Activated CD8-positive, alpha-beta T cell treated with anti-CD3 and anti-CD28 coated beads, Interleukin-2, amount 10 ng/mL, durations not matched to agents 7 days and 5 days (primary cell): ENCODE results near the gene TMEM87B. TPM values are rescaled to one million over a fixed set of nuclear protein-coding genes. Genes with fewer than 3 reads are reported as not detected.

Experiments used
- ATAC-seq: fragments of 150-1000 bp; cut with Tn5 transposase; one replicate; pipeline ENCODE4 v1.10.0; 2021; ENCODE audit warnings: moderate library complexity
- CTCF ChIA-PET: fragments of 350-600 bp; sonication (Branson Sonifier 250); formaldehyde crosslinking; loops from one replicate; lab custom pipeline; 2021; ENCODE audit warnings: antibody characterized with exemption; lab: Charles Lee
- POLR2A ChIA-PET: fragments of 350-600 bp; sonication (Branson Sonifier 250); formaldehyde crosslinking; loops from one replicate; lab custom pipeline; 2021; ENCODE audit warnings: antibody characterized with exemption; lab: Charles Lee
- DNase-seq: peaks from one replicate; pipeline ENCODE4 v3.0.0-alpha.2; 2020
- H3K27ac Mint-ChIP-seq: one replicate; pipeline ENCODE4 v1.8.0; 2021; ENCODE audit warnings: mild to moderate bottlenecking, mixed read lengths
- H3K27me3 Mint-ChIP-seq: one replicate; pipeline ENCODE4 v1.8.0; 2021; ENCODE audit warnings: low read depth, mixed read lengths
- H3K36me3 Mint-ChIP-seq: one replicate; pipeline ENCODE4 v1.8.0; 2021; ENCODE audit warnings: low read depth, mixed read lengths
- H3K4me1 Mint-ChIP-seq: one replicate; pipeline ENCODE4 v1.8.0; 2021; ENCODE audit warnings: low read depth, mixed read lengths
- H3K4me3 Mint-ChIP-seq: one replicate; pipeline ENCODE4 v1.8.0; 2021; ENCODE audit warnings: mild to moderate bottlenecking, mixed read lengths
- H3K9me3 Mint-ChIP-seq: one replicate; pipeline ENCODE4 v1.8.0; 2022; ENCODE audit warnings: mixed read lengths; ENCODE audit not compliant: insufficient read depth
- total RNA-seq, 2 experiments: library from RNA; stranded (reverse); gene quantifications; one replicate each; pipeline ENCODE4 v1.2.3, GENCODE V29; 2021

The TMEM87B gene
- total RNA-seq, 2 experiments from 2014 or later = 18.6 to 19.9 TPM

DNA sequence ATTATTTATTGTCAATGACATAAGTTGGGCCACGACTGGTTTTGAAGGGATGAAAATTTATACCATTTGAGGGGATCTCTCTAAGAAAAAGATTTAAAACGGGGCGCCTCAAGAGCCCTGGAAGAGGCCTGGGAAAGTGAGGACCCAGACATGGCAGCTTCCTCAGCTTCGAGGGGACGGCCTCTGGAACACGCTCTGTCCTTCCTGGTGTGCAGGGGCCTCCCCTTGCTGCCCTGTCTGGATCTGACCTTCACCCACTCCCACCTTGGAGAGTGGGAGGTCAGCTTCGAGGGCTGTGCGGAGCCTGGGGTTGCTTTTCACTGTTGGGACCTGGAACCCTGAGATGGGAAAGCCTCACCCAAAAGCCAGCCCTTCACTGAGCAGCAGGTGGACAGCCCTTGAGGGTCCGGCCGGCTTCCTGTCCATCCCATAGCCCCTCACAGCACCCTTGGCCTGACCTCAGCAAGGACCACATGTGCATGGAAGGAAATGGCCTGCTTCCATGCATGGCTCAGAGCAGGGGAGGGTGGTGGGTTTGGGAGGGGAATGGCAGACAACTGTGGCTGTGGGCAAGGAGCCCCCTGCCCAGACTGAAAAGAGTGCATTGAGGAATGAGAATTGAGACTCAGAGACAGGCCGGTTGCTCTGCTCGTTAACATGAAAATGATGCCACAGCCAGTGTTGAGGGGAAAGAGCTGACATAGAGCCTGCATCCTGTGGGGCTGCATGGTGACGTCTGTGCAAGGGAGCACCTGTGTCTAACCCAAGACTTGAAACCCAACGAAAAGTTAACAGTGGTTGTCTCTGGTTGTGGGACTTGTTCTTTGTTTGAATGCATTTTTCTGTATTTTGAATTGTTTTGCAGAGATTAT lies 99.4 kb downstream of the TMEM87B start:
- ChIA-PET CTCF (interaction anchor here (0.9 to 1.4 kb wide), 3 partner anchors 16 to 33 kb away, joined by 3 to 4 read pairs (median 3); partner anchors contain the start of gene FBLN7), POLR2A (interaction anchor here (1.0 to 2.2 kb wide), 3 partner anchors 28 to 120 kb away, joined by 3 to 12 read pairs (median 3); no protein-coding TSS in a partner anchor)
- ATAC-seq (peak; percentile 59), DNase-seq (peak; percentile 62)
- no peak overlapping the region for H3K4me3 Mint-ChIP-seq
- H3K27me3 Mint-ChIP-seq = peaks cover 3% of the 10 kb centered on the region
- no peaks in the 10 kb centered on the region for H3K36me3 Mint-ChIP-seq
- H3K27ac Mint-ChIP-seq = peak overlapping the region; percentile 60
- H3K4me1 Mint-ChIP-seq = peaks cover 31% of the 10 kb centered on the region
- H3K9me3 Mint-ChIP-seq = no peaks in the 10 kb centered on the region

GRCh38 chr2:112155331-112156151 lies 100.5 kb downstream of the TMEM87B start:
- ChIA-PET CTCF (interaction anchor here (0.7 to 1.4 kb wide), 5 partner anchors 17 to 471 kb away, joined by 3 to 4 read pairs (median 3); partner anchors contain the start of gene FBLN7), POLR2A (interaction anchor here (1.0 to 2.2 kb wide), 2 partner anchors 27 to 119 kb away, joined by 3 to 12 read pairs; no protein-coding TSS in a partner anchor)
- Mint-ChIP-seq H3K27me3 (peaks cover 4% of the 10 kb centered on the region), H3K27ac (peak overlapping the region; percentile 81), H3K4me1 (peaks cover 31% of the 10 kb centered on the region), H3K36me3 (no peaks in the 10 kb centered on the region), H3K4me3 (peak overlapping the region; percentile 47), H3K9me3 (no peaks in the 10 kb centered on the region)
- DNase-seq = peak; percentile 51
- peak; percentile 54 for ATAC-seq

- peaks cover 4% of the 10 kb centered on the region for H3K27me3 Mint-ChIP-seq
- peaks cover 31% of the 10 kb centered on the region for H3K4me1 Mint-ChIP-seq
- ChIA-PET POLR2A (interaction anchor here (0.6 to 2.2 kb wide), 2 partner anchors 26 to 32 kb away, joined by 3 to 12 read pairs; no protein-coding TSS in a partner anchor), CTCF (interaction anchor here (0.7 to 1.5 kb wide), 3 partner anchors 32 to 470 kb away, joined by 3 read pairs; no protein-coding TSS in a partner anchor)
- DNase-seq = peak; percentile 57
- H3K9me3 Mint-ChIP-seq = no peaks in the 10 kb centered on the region
- ATAC-seq = peak; percentile 66
- H3K36me3 Mint-ChIP-seq = no peaks in the 10 kb centered on the region
- peak overlapping the region; percentile 81 for H3K27ac Mint-ChIP-seq
- peak overlapping the region; percentile 47 for H3K4me3 Mint-ChIP-seq
These were observed 101.3 kb downstream of the TMEM87B start for GRCh38 chr2:112156152-112156986.

- Mint-ChIP-seq H3K4me1 (peaks cover 31% of the 10 kb centered on the region), H3K9me3 (no peaks in the 10 kb centered on the region), H3K27ac (no peak overlapping the region)
These were observed 102.4 kb downstream of the TMEM87B start for GRCh38 chr2:112157472-112157871.

GRCh38 chr2:112159454-112159921 lies 104.4 kb downstream of the TMEM87B start:
- Mint-ChIP-seq H3K4me3 (no peak overlapping the region), H3K9me3 (no peaks in the 10 kb centered on the region), H3K27me3 (peaks cover 4% of the 10 kb centered on the region), H3K27ac (no peak overlapping the region), H3K4me1 (peaks cover 27% of the 10 kb centered on the region), H3K36me3 (no peaks in the 10 kb centered on the region)
- CTCF ChIA-PET = no interaction called here
- ATAC-seq (no peak), DNase-seq (no peak)
- POLR2A ChIA-PET = no interaction called here

More at GRCh38 chr2:112157472-112157871, 102.4 kb downstream of the TMEM87B start:
- DNase-seq (no peak), ATAC-seq (no peak)
- Mint-ChIP-seq H3K27me3 (peaks cover 4% of the 10 kb centered on the region), H3K4me3 (no peak overlapping the region), H3K36me3 (no peaks in the 10 kb centered on the region)
- CTCF ChIA-PET = interaction anchor here (1.5 kb wide), 1 partner anchor 31 kb away, joined by 3 read pairs; no protein-coding TSS in a partner anchor
- POLR2A ChIA-PET = no interaction called here

DNA sequence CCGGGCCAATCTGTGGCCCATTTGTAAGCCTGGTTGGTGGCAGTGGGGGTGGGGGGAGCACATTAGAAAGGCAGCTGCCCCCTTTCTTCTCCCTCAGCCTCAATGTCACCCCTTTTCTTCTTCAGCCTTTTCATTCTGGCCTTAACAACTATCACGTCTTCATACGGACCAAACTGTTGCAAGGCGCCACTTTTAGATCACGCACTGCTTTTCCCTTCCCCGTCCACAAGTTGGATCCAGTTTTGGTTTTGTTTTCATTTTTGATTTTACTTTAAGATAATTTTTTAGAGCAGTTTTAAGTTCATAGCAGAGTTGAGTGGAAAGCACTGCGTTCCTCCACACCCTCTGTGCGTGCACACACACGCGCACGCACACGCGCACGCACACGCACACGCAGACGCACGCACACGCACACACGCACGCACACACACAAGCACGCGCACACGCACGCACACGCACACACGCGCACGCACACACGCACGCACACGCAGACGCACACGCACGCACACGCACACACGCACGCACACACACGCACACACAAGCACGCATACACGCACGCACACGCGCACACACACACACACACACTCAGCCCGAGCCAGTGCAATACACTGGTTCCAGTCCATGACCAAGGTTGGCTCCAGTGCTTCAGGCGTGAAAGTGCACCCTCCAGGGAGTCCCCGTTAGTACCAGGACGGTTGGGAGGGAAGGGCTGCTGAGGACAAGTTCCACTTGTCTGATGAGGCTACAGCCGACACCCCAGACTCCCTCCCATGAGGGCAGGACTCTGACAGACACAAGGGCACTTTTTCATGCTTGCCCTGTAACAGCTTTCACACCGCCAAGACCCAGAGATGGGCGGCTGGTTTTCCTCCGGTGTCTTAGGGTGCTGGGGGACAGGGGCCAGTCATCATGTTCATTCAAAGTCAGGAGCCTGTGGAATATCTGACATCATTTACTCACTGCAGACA lies 105.5 kb downstream of the TMEM87B start:
- no peak overlapping the region for H3K4me3 Mint-ChIP-seq
- H3K27ac Mint-ChIP-seq = no peak overlapping the region
- ChIA-PET CTCF (no interaction called here), POLR2A (no interaction called here)
- DNase-seq (no peak), ATAC-seq (no peak)
- H3K27me3 Mint-ChIP-seq = peaks cover 4% of the 10 kb centered on the region
- no peaks in the 10 kb centered on the region for H3K36me3 Mint-ChIP-seq
- no peaks in the 10 kb centered on the region for H3K9me3 Mint-ChIP-seq
- H3K4me1 Mint-ChIP-seq = peaks cover 16% of the 10 kb centered on the region

GRCh38 chr2:112161431-112162145 lies 106.5 kb downstream of the TMEM87B start:
- ChIA-PET CTCF (no interaction called here), POLR2A (no interaction called here)
- Mint-ChIP-seq H3K4me1 (peaks cover 6% of the 10 kb centered on the region), H3K27me3 (peaks cover 4% of the 10 kb centered on the region), H3K36me3 (no peaks in the 10 kb centered on the region), H3K4me3 (no peak overlapping the region), H3K27ac (no peak overlapping the region), H3K9me3 (no peaks in the 10 kb centered on the region)
- ATAC-seq = no peak
- no peak for DNase-seq

DNA sequence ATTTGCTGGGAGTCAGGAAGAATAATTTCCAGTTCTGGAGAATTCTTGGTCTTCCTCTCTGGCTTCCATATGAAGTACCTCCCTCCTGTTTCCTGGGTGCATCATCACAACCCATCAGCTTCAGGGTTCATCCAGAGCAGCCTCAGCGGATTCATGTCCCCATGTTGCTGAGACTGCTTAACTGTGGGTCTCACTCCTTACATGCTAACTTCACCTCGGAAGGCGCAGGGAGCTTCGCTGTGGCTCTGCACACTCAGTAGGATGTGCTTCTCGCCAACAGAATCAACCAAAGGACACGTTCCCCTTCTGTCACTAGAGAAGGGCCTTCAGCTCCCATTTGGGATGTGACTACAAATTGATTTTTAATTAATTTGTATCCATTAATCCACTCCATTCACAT lies 107.3 kb downstream of the TMEM87B start:
- ChIA-PET CTCF (interaction anchor here (1.5 kb wide), 1 partner anchor 41 kb away, joined by 4 read pairs; no protein-coding TSS in a partner anchor), POLR2A (no interaction called here)
- Mint-ChIP-seq H3K4me3 (no peak overlapping the region), H3K4me1 (peaks cover 2% of the 10 kb centered on the region), H3K36me3 (no peaks in the 10 kb centered on the region), H3K9me3 (no peaks in the 10 kb centered on the region), H3K27me3 (peaks cover 4% of the 10 kb centered on the region), H3K27ac (no peak overlapping the region)
- ATAC-seq (no peak), DNase-seq (no peak)

GRCh38 chr2:112162956-112163355 lies 107.9 kb downstream of the TMEM87B start:
- DNase-seq (no peak), ATAC-seq (no peak)
- no peaks in the 10 kb centered on the region for H3K4me1 Mint-ChIP-seq
- no peak overlapping the region for H3K27ac Mint-ChIP-seq
- H3K36me3 Mint-ChIP-seq = no peaks in the 10 kb centered on the region
- peaks cover 4% of the 10 kb centered on the region for H3K27me3 Mint-ChIP-seq
- H3K9me3 Mint-ChIP-seq = no peaks in the 10 kb centered on the region
- ChIA-PET CTCF (interaction anchor here (1.5 kb wide), 1 partner anchor 41 kb away, joined by 4 read pairs; no protein-coding TSS in a partner anchor), POLR2A (no interaction called here)
- H3K4me3 Mint-ChIP-seq = no peak overlapping the region
